Activated CD8-positive, alpha-beta memory T cell treated with anti-CD3 and anti-CD28 coated beads for 24 hours (primary cell): ENCODE data around the gene FAM114A2.
"Not testable (repeated sequence)": the region's sequence is repeated elsewhere in the genome, so short reads cannot be mapped to it uniquely, and the experiment has no call there.

Experiments
- DNase-seq: peaks from one replicate; pipeline ENCODE4 v3.0.0-alpha.2; 2020

Gene FAM114A2

GRCh38 chr5:154038707-154039457, at the start of gene FAM114A2, which contains the start of gene MFAP3:
TSS of gene FAM114A2 (minus strand) at chr5:154038910. CDS start at chr5:154034953, 3,957 bp downstream.
TSS of gene MFAP3 (plus strand) at chr5:154038967. CDS start at chr5:154049723, 10,756 bp downstream.
- DNase-seq = peak; percentile 93

GRCh38 chr5:154087260-154087659, 48.5 kb upstream of the FAM114A2 start:
- DNase-seq = no peak

GRCh38 chr5:154086641-154087040, 47.9 kb upstream of the FAM114A2 start:
- DNase-seq = no peak

GRCh38 chr5:154086146-154086545, 47.4 kb upstream of the FAM114A2 start:
- no peak for DNase-seq

GRCh38 chr5:154084062-154084639, 45.4 kb upstream of the FAM114A2 start:
- no peak for DNase-seq

- DNase-seq = no peak
Observed at GRCh38 chr5:154081246-154081645, 42.5 kb upstream of the FAM114A2 start.

GRCh38 chr5:154078272-154078671, 39.6 kb upstream of the FAM114A2 start:
- no peak for DNase-seq

- DNase-seq = no peak
Observed at GRCh38 chr5:154077696-154078095, 39.0 kb upstream of the FAM114A2 start.

GRCh38 chr5:154076240-154076922, 37.7 kb upstream of the FAM114A2 start:
- no peak for DNase-seq

GRCh38 chr5:154072414-154073171, 33.9 kb upstream of the FAM114A2 start:
- DNase-seq = peak; percentile 94

- no peak for DNase-seq
Observed at GRCh38 chr5:154071799-154072413, 33.2 kb upstream of the FAM114A2 start.

GRCh38 chr5:154069854-154070253, 31.1 kb upstream of the FAM114A2 start:
- DNase-seq = not testable (repeated sequence)

- no peak for DNase-seq
Observed at GRCh38 chr5:154065971-154066370, 27.3 kb upstream of the FAM114A2 start.

- no peak for DNase-seq
Observed at GRCh38 chr5:154063372-154063771, 24.7 kb upstream of the FAM114A2 start.

- DNase-seq = no peak
Observed at GRCh38 chr5:154060606-154061005, 21.9 kb upstream of the FAM114A2 start.

- DNase-seq = no peak
Observed at GRCh38 chr5:154059583-154059982, 20.9 kb upstream of the FAM114A2 start.

- DNase-seq = no peak
Observed at GRCh38 chr5:154059039-154059430, 20.3 kb upstream of the FAM114A2 start.

GRCh38 chr5:154058055-154059038, 19.6 kb upstream of the FAM114A2 start:
- no peak for DNase-seq

GRCh38 chr5:154055201-154055600, 16.5 kb upstream of the FAM114A2 start:
- no peak for DNase-seq

- no peak for DNase-seq
Observed at GRCh38 chr5:154053468-154053867, 14.8 kb upstream of the FAM114A2 start.

- no peak for DNase-seq
Observed at GRCh38 chr5:154049636-154050035, 10.9 kb upstream of the FAM114A2 start.
